H1 (cell line): ENCODE measurements around the gene GTF2A1L. TPM values are rescaled to one million over a fixed set of nuclear protein-coding genes. Genes with fewer than 3 reads are reported as not detected.

ENCODE experiments used
- KDM1A ChIP-seq: fragments of 200-600, 300-600 bp; sonication (generic); IDR thresholded peaks from 2 replicates; pipeline ENCODE4 v1.7.1; 2016; ENCODE audit warnings: mild to moderate bottlenecking, low read length, borderline replicate concordance
- SRF ChIP-seq: IDR thresholded peaks from 2 replicates; pipeline ENCODE4 v1.6.1; 2011; ENCODE audit warnings: mild to moderate bottlenecking, low read depth, low read length, moderate library complexity
- polyA plus RNA-seq, 7 experiments: library from polyadenylated mRNA; depleted of rRNA in 3 of 7; stranded (reverse) in 5 of 7; unstranded in 2 of 7; fragments of >200 nt in 5 of 7; fragments of 200-250 nt in 2 of 7; gene quantifications; 1 replicate in 5 of 7; 2 replicates in 1 of 7; 4 replicates in 1 of 7; pipeline versions ENCODE4 v1.2.1 to v1.2.3, GENCODE V29; 2011 to 2013; ENCODE audit warnings: missing spikeins in 2 of 7, mixed read lengths in 2 of 7
- total RNA-seq: library from RNA; stranded (reverse); fragmentation: NEBNext Ultra II Directional; extraction: Animal tissue kit (Norgen Biotek cat#: 25700); gene quantifications from 2 replicates; pipeline ENCODE4 v1.2.1, GENCODE V29; 2021

The GTF2A1L gene
- total and polyA plus RNA-seq, 2 of the 8 experiments (the other 6 are each of a cell fraction or from before 2014, with no cell fraction given) = 0.18 TPM; not detected in 1

DNA sequence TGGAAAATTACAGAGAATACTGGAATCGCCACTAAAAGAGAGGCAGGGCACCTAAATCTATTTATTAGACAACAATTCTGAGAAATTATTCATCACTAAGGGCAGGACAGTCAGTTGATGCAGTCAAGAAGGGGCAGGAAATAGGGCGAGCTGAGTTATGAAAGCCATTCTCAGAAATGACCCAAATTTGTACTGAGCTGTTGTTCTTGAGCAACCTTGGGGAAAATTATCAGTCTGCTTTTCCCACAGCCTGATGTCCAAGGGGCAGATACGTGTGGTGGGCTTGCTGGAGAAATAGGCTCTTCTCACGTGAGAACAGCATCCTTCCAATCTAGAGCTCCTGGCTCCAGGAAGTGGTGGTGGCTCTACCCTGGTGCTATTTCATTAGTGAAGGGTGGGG is 49.1 kb upstream of the GTF2A1L start (continued):
- no peak for TF ChIP-seq KDM1A
- no peak for TF ChIP-seq SRF
- TF ChIP-seq, all 59 proteins: peak for 0
